ENCODE results near the gene PRKCA.
"Not testable (repeated sequence)": the region's sequence is repeated elsewhere in the genome, so short reads cannot be mapped to it uniquely, and the experiment has no call there.

The PRKCA gene

DNA sequence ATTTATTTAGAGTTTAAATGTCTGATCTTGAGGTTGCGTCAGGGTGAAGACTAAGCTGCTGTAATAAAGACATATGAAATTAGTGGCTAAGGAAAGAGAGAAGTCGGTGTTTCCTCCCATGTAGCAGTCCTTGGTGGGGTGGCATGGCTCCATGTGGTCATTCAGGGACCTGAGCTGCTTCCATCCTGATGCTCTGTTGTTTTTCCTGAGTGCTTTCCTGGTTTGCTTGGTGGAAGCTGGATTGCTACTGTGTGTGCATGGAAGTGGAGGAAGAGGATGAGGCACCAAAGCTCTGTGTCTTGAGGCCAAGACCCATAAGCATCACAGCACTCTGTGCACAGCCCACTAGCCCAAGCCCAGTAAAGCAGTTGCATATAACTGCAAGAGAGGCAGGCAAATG lies 290.7 kb downstream of the PRKCA start:
- DNase-seq = no peak

DNA sequence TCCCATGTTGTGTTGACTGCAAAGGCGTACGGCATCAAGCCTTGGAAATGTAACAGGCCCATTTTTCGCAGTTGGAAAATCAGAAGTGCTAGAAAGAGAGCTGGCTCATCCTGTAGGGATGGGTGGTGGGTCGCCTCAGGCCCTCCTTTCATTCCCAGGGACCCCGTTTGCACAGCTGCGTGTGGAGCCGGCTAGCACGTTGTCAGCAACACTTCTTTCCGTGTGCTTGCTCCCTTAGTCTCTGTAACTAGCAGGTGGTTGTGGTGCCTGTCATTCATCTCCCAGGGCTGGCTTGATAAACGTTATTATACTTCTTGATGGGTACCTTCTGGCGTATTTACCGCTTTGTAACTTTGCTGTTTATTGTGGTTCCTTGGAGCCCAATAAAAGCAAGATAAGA lies 293.5 kb downstream of the PRKCA start:
- DNase-seq = no peak

DNA sequence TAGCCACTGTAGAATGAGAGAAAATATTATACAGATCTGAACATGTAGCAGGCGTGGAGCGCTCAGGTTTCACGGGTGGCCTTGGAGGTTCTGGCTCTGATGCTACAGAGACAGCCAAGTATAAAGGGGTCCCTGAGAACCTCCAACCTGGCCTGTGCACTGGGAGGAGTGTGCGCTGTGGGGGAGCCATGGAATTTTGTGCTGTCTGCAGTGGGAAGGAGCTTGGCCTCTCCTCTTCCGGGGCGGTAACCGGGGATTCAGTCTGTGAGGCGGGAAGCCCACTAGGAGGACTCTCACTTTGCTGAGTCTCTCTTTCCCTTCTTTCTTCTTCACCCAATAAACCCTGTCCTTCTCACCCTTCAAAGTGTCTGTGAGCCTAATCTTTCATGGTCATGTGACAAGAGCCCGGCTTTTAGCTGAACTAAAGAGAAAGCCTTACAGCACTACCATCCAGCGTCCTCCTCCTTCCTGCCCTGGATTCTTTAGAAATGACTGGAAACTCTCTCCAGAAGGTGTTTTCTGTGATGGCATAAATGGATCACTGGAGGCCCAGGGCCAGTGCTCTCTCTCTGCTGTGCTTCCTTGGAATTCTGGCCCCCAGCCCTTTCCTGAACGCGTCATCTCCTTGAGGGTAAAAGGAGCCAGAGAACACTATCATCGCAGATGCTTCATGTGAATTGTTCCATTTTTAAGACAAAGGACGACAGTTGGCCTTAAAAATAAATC lies 300.4 kb downstream of the PRKCA start:
- no peak for DNase-seq

DNA sequence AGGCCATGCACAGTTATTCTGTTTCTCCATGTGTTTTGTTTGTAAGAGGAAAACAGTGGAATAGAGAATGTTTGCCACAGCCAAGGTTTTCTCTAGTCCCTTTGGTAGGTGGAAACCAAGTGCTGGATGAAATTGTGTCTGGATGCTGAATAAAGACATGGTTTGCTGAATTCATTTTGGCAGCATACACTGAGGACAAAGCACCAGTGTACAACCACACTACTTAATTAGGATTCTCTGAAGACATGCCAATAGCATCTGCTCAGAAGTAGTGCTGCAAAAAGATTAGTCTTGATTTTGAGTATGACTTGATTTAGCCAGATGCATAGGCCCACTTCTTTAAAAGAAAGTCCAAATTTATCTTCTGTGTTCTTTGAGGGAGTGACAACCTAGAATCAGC lies 302.0 kb downstream of the PRKCA start:
- DNase-seq = no peak

DNA sequence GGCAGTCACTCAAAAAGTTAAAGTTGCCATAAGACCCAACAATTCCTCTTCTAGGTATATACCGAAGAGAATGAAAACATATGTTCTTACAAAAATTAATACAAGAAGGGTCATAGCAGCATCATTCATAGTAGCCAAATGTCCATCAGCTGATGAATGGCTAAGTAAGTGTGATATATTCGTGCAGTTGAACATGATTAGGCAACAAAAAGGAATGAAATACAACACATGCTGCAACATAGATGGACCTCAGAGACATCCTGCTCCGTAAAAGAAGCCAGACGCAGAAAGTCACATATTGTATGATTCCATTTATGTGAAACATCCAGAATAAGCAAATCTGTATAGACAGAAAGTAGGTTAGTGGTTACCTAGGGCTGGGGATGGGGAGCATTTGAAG lies 303.1 kb downstream of the PRKCA start:
- no peak for DNase-seq

DNA sequence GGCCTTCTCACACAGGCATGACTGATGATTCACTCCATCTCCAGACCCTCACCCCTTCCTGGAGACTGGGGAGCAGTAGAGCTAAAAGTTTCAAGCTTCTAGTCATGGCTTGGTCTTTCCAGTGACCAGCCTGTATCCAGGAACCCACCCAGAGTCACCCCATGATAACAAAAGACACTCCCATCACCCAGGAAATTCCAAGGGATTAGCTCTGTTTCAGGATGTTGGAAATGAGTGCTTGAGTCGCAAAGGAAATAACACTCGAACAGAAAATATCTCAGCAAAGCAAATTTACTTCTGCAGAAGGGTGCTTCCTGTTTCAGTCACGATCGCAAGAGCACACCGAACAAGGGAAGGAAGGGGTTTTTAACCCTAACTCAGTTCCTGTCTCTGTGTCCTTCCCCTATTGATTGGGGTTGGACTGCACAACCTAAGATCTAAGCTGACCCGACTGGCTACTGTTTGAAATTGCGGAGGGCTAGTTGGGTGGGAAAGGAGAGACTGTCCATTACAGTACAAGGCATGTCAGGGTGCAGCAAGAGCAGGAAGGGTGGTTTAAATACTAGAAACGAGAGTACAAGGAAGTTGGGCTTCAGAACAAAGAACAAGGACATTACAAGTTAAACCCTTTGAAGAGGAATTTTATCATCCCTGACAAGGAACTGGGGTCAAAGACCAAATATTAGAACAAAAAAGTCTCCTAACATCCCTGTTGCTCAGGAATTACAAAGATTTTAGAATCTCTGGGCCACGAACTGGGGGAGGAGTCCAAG lies 308.1 kb downstream of the PRKCA start:
- no peak for DNase-seq

DNA sequence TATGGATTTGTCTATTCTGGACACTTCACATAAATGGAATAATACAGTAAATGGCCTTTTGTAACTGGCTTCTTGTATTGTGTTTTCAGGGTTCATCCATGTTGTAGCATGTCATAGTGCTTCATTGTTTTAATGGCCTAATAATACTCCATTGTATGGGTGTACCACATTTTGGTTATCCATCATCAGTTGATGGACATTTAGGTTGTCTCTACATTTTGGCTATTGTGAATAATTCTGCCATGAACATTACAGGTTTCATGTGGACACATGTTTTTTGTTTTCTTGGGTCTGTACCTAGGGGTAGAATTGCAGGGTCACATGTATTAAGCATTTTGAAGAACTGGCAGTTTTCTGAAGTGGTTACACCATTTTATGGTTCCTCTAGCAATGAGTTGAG lies 309.0 kb downstream of the PRKCA start:
- no peak for DNase-seq

DNA sequence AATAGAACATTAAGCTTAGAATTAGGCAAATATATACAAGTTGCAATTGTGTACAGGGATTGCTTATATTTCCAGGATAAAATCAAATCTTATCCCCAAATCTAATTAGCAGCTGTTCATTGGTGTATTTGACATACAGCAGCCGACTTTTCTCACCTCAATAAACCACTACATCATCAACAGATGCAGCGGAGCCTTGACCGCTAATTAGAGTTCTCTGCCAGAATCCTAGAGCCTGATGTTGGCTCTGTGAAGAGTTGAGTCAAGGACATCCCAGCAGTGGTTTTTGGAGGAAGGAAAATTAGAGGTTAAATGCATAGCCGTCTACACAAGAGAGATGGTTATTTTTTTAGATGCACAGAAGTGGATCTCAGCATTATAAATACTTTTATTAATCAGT lies 310.6 kb downstream of the PRKCA start:
- DNase-seq = no peak

DNA sequence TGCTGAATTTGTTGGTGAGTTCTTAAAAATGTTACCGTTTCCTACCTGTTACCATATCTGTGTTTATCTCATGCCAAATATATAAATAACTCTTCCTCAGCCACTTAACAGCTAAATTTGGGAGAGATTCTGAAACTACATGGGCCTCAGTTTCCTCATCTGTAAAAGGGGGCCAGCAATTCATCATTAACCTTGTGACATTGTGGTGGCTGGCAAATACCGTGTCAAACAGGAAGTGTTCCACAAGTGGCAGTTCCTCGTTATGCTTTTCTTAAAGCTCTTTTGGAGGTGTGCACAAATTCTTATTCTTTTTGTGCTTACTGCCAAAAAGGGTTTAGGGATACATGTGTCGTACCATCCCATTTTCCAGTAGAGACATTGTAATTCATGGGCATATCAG lies 312.1 kb downstream of the PRKCA start:
- DNase-seq = no peak

DNA sequence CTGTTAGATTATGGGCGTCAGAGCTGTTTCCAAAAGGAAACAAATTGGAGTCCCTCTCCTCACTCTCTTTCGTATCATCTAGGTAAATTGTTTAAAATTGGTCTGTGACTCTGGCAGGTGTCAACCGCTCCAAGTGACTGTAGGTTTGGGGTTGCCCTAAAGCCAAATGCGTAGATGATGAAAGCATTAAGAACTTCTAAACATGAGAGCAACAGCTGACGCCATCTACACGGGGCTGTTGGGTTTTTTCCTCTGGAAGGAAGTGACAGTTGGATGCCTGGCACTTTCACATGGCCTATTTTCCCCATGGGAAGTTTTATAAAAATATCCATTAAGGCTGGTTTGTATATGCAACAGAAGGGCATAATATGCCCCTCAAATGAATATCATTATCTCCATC lies 316.8 kb downstream of the PRKCA start:
- DNase-seq = no peak

DNA sequence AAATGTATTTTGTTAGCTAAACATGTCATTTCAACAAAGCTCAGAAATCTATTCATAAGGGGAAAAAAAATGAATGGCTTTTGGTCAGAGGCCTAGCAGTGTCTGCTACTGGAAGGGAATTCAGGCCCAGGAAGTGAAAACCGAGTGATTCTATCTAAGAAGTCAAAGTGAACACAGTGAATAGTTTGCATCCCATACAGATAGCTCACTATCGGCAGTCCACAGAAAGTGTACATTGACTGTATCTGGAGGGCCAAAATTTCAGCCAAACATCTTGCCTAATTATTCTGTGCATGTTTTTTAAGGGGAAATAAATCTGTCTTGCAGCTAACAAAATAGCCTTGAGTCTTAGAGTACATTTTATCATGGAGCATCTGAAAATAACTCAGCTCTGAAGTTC lies 318.1 kb downstream of the PRKCA start:
- no peak for DNase-seq

DNA sequence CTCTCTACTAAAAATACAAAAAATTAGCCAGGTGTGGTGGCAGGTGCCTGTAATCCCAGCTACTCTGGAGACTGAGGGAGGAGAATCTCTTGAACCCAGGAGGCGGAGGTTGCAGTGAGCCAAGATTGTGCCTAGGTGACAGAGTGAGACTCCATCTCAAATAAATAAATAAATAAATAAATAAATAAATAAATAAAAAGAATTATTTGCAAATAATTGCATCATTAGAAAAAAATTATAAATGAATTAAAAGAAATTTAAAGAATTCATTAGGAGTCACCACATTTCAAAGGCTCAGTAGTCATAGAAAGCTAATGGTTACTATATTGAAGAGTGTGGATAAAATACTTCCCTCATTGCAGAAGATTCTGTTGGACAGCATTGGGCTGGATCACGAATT lies 322.2 kb downstream of the PRKCA start:
- not testable (repeated sequence) for DNase-seq

DNA sequence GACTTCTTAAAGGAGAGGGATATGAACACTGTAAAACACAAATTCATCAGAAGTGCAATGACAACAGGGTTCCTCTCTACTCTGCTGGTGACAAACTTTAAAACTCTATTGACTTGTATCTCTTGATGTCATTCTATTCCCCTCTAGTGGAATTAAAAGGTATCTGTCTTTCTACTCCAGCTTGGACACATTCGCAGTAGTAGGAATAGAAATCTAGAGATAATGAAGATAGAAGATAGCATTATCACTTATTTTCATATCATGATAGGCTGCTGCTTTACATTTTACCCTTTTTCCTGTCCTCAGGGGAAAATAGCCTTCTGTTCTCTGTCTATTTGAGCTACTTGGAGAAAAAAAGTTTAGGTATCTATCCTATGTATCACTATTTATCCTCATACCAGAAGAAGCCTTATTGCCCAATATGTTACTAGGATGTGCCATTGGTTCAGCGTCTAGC lies 322.9 kb downstream of the PRKCA start:
- no peak for DNase-seq

DNA sequence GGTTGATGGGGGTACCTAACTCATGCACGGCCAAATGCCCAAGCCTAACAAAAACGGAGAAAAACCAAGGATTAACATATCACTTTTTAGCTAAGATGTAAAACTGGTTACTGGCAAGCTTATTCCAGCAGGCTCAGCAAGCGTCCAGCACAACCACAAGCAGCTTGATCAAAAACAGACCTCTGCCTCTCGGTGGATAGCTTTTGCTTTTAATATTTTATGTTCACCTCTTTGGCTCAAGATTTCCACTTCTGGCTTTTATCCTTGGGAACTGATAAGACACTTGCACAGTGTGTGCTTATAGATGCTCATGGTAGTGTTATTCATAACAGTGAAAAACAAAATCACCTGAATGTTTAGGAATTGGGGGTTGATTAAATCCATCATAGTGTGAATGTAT lies 325.6 kb downstream of the PRKCA start:
- no peak for DNase-seq

DNA sequence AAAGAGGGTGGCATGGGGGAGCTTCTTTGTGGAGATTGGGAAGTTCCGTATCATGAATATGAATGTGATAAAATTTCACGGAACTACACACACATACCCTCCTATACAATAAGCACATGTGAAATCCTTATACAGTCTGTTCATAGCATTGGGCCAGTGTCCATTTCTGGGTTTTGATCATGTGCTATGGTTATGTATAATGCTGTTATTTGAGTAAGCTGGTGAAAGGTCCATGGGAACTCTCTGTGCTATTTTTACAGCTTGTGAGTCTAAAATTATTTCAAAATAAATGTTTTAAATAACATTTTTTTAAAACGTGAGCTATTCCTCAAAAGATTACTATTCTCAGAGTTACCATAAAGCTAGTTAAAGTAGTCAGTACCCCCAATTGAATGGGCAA lies 327.3 kb downstream of the PRKCA start:
- DNase-seq = no peak

DNA sequence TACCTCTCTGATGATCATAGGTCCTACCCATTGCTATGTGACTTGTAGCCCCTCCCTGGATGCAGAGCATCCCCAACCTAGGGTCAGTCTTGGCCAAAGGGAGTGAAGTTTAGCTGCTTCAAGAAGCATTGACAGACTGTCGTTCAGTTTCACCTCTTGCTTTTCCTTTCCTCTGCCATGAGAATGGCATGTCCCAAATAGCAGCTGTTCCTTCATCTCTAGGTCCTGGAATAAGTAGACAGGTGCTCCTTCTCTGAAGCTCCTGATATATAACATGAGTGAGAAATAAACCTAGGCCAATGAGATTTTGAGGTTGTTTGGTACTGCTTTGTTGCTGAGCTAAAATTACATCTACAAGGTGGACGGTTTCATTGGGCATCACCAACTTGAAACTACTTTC lies 328.0 kb downstream of the PRKCA start:
- no peak for DNase-seq

DNA sequence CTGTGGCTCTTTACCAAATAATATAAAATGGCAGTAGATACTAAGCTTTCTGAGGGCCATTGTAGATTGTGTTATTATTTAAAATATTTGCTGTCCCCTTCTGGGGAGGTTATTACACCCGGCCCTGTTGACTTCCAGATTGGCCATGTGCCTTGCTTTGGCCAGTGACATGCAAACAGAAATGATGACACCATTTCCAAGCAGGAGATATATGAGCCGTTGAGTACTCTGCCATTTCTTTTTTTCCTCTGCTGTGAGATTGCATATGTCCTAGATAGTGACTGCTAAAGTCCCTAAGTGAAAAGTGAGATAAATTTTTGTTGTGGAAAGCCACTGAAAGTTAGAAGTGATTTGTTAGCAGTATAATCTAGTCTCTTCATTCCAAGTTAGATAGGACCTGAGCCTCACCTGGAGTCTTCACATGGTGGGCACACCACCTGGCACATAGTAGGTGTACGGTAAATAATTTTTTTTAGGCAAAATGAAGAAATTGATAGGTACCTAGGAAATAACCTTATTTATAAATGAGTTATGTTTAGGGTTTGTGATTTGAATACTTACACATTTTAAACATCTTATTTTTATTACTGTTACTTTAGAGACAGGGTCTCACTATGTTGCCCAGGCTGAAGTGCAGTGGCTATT lies 328.5 kb downstream of the PRKCA start:
- DNase-seq = no peak

DNA sequence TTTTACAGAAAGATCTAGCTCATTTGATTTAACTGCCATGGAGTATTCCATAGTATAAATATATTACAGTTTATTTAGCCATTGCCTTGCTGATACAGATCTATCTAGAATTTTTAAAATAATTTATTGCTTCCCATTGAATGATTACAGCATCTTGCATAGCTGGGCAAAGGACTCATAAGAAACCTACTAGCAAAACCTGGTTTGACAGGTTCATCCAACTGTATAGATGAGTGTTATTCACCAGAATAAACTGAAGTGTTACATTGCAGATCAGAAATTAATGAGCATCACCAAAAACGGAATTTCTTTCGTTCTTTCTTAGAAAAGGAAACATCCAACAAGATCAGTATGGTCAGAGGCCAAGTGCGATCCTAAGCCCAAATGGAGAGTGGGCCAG lies 330.3 kb downstream of the PRKCA start:
- DNase-seq = no peak

DNA sequence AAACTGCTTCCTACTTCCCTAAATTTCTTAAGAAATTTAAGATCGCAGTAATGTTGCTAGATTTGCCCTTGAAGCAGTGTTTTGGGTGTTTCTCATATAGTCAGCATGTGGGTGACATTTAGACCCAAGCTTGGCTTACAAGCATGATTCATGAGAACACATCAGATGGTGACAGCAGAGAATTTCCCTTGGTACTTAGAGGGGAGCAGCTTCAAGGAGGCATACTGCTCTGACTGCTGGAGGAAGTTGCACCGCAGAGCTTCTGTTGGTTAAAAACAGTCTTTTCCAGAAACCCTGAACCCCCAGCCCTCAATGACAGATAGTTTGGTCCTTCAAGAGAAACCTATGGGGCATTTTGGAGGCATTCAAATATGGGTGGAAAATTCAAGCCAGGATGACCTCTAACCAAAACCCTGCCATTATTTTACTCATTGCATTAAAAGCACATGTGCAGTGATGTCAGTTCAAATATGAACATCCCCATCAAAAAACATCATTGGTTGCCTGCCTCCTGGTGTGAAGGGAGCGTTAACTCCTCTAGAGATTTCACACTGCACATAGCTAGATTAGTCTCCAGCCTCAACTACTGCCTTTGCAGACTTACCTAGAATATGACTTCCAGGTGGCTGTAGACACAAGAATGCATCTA lies 331.0 kb downstream of the PRKCA start:
- peak; percentile 18 for DNase-seq

DNA sequence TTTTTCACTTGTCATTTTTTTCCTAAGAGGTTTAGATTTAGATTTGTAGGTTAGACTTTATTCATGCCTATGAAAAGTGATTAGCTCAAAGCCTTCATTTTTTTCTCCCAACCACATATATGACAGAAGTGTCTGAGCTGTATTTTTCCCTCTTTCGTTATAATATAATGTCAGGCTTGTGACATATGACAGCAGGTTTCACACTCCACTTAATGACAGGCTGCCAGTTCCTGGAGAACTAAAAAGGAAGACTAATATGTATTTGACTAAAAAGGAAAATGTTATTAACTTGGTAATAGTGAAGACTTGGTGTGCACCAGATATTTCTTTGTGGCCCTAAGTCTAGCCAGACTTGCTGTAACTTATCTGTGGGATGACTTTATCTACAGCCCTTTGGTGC lies 331.8 kb downstream of the PRKCA start:
- DNase-seq = no peak

DNA sequence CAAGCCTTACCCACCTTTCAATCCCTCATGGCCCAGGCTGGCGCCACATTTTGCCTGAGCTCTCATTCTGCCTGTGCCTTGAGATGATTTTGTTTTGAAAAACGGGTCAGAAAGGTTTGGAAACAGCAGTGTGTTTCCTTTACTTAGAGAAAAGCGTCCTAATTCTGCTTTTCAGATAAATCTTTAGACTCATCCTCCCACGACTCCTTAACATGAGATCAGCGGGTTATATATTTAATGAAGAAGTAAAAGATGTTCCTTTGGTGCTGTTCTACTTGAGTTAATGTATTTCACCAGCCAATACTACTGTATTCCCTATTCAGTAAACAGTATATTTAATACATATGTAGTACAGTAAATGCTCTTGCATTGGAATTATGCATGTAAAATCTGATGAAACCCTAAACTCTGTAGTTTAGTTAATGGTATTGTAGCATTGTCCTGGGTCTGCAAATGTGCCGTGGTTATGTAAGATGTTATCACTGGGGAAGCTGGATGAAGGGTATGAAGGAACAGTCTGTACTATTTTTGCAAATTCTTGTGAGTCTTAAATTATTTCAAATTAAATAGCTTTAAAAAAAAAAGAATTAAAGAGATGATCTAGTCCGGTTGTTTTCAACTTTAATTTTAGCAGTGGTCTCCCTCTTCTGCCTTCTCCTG lies 333.1 kb downstream of the PRKCA start:
- no peak for DNase-seq

DNA sequence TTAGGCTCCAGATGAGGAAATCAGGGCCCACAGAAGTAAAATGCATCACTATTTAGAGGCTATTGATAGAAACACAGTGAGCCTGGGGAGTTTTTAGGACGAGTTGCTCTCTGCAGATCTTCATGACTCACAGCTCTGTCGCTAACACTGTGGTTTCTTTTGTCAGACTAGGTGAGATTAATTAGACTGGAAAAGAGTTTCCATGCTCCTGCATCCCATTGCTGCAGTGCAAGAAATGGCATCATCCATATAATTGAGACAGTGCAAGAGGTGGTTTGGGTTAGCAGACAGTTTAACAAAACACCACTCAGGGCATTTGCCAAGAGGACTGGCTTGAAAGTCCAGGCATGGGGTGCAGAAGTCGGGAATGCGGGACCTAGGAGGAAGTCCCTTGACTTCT lies 333.7 kb downstream of the PRKCA start:
- DNase-seq = no peak

DNA sequence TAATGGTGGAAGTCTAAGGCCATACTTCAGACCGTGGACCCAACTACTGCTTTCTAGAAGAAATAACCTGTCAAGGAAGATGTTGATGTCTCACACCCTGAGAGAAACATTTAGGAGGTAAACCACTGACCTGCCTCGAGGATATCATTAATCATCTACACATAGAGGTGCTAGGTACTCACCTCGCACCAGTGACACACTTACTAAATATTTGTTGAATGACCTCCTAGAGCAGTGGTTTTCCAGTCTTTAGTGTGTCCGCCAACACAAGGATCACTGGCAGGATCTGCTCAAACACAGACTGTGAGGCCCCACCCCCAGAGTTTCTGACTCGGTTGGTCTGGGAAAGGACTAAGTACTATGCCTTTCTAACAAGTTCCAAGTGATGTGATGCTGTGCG lies 335.1 kb downstream of the PRKCA start:
- DNase-seq = no peak
